ENCODE measurements around the gene CLEC3B.

CLEC3B gene

DNA sequence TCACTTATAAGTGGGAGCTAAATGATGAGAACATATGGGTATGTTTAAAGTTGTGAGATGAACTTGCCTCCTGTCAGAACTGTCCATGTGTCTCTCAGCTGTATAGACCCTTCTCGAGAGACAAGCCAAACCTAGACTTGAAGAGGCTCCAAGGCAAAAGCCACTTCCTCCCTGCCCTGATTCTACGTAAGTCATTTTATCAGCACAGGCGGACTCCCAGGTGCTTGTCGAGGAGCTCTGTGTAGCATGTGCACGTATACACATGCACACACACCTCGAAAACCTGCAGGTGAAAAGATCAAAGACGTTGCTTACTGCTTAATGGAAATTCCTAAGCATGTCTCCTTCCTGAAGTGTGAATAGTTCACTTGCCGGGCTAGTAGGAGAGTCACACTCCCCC lies 5.6 kb upstream of the CLEC3B start:
- no peaks in the 10 kb centered on the region for H3K79me2 ChIP-seq (ENCODE audit: insufficient read depth, low read length)
- no peak overlapping the region for H3K4me3 ChIP-seq (ENCODE audit: low read depth, low read length, poor library complexity, severe bottlenecking)

DNA sequence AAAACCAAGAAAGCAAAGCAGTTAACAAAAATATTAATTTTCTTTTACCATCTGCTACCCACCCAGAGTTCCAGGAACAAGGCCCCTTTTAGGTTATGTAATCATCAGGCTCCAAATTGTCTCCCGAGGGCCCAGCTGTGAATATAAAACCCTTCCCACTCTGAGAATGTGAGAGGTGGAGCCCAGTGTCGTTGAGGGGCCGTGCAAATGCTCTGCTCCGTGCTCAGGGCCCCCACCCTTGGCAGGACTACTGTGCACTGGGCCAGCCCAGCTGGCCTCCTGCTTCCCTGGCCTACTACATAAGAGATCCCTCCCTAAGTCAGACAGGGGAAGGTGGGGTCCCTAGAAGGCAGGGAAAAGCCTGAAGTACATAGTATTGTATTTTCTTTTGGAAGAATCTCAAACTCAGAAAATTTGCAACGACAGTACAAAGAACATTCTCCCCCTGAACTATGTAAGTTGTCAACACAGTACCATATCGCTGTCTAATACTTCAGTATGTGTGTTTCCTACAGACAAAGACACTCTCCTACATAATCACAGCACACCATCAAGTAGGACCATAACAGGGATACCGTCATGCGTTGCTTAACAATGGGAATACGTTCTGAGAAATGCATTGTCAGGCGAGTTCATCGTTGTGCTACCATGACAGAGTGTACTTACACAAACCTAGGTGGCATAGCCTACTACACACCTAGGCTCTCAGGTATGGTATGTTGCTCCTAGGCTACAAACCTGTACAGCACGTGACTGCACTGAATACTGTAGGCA lies 4.4 kb upstream of the CLEC3B start:
- TF ChIP-seq, protein P1, sequence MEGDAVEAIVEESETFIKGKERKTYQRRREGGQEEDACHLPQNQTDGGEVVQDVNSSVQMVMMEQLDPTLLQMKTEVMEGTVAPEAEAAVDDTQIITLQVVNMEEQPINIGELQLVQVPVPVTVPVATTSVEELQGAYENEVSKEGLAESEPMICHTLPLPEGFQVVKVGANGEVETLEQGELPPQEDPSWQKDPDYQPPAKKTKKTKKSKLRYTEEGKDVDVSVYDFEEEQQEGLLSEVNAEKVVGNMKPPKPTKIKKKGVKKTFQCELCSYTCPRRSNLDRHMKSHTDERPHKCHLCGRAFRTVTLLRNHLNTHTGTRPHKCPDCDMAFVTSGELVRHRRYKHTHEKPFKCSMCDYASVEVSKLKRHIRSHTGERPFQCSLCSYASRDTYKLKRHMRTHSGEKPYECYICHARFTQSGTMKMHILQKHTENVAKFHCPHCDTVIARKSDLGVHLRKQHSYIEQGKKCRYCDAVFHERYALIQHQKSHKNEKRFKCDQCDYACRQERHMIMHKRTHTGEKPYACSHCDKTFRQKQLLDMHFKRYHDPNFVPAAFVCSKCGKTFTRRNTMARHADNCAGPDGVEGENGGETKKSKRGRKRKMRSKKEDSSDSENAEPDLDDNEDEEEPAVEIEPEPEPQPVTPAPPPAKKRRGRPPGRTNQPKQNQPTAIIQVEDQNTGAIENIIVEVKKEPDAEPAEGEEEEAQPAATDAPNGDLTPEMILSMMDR (IDR thresholded peaks at IDR 0.05; ENCODE audit: low read length), result no peak
- TF ChIP-seq EZH2 (IDR thresholded peaks at IDR 0.05; ENCODE audit: borderline replicate concordance, low read length), result no peak
- Histone ChIP-seq H3K27me3 (ENCODE audit: insufficient read depth, low read length) (no peaks in the 10 kb centered on the region), H4K20me1 (ENCODE audit: insufficient read depth, low read length) (no peaks in the 10 kb centered on the region), H3F3A (ENCODE audit: insufficient read depth, low read length) (no peaks in the 10 kb centered on the region), H3K9me2 (ENCODE audit: low read depth, low read length) (no peaks in the 10 kb centered on the region), H3K27ac (ENCODE audit: low read depth, low read length, poor library complexity, severe bottlenecking) (no peak overlapping the region), H3K9ac (ENCODE audit: low read length) (no peak overlapping the region), H3K79me2 (ENCODE audit: insufficient read depth, low read length) (no peaks in the 10 kb centered on the region), H3K4me2 (ENCODE audit: low read length) (no peak overlapping the region), H2AFZ (ENCODE audit: low read length) (no peak overlapping the region), H3K9me3 (ENCODE audit: low read length) (no peaks in the 10 kb centered on the region), H3K4me1 (ENCODE audit: insufficient read depth, low read length, severe bottlenecking) (no peaks in the 10 kb centered on the region), H3K4me3 (ENCODE audit: low read depth, low read length, poor library complexity, severe bottlenecking) (no peak overlapping the region), H3K36me3 (ENCODE audit: insufficient read depth, low read length) (no peaks in the 10 kb centered on the region)

More for the DNA sequence above, 5.6 kb upstream of the CLEC3B start:
- Histone ChIP-seq H3K9me2 (ENCODE audit: low read depth, low read length) (no peaks in the 10 kb centered on the region), H3K36me3 (ENCODE audit: insufficient read depth, low read length) (peaks cover 4% of the 10 kb centered on the region; the same call in 1 of the 2 replicates), H2AFZ (ENCODE audit: low read length) (no peak overlapping the region), H4K20me1 (ENCODE audit: insufficient read depth, low read length) (no peaks in the 10 kb centered on the region), H3K9me3 (ENCODE audit: low read length) (no peaks in the 10 kb centered on the region), H3K4me1 (ENCODE audit: insufficient read depth, low read length, severe bottlenecking) (no peaks in the 10 kb centered on the region), H3K9ac (ENCODE audit: low read length) (no peak overlapping the region), H3K4me2 (ENCODE audit: low read length) (no peak overlapping the region), H3K27me3 (ENCODE audit: insufficient read depth, low read length) (no peaks in the 10 kb centered on the region), H3K27ac (ENCODE audit: low read depth, low read length, poor library complexity, severe bottlenecking) (no peak overlapping the region), H3F3A (ENCODE audit: insufficient read depth, low read length) (no peaks in the 10 kb centered on the region)
- TF ChIP-seq, protein P1 (IDR thresholded peaks at IDR 0.05; ENCODE audit: low read length), result no peak
- TF ChIP-seq EZH2 (IDR thresholded peaks at IDR 0.05; ENCODE audit: borderline replicate concordance, low read length), result no peak

DNA sequence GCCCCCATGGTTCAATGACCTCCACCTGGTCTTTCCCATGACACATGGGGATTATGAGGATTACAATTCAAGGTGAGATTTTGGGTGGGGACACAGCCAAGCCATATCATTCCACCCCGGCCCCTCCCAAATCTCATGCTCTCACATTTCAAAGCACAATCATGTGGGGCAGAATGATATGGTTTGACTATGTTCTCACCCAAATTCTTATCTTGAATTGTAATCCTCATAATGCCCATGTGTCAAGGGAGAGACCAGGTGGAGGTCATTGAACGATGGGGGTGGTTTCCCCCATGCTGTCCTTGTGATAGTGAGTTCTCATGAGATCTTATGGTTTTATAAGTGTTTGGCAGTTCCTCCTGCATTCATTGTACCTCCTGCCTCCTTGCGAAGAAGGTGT lies 2.4 kb upstream of the CLEC3B start:
- no peak for TF ChIP-seq EZH2 (IDR thresholded peaks at IDR 0.05; ENCODE audit: borderline replicate concordance, low read length)
- H3K9ac ChIP-seq (ENCODE audit: low read length), result no peak overlapping the region
- no peak overlapping the region for H3K4me2 ChIP-seq (ENCODE audit: low read length)
- H3K79me2 ChIP-seq (ENCODE audit: insufficient read depth, low read length), result no peaks in the 10 kb centered on the region
- H3K27ac ChIP-seq (ENCODE audit: low read depth, low read length, poor library complexity, severe bottlenecking), result no peak overlapping the region
- no peak overlapping the region for H3K4me3 ChIP-seq (ENCODE audit: low read depth, low read length, poor library complexity, severe bottlenecking)
- H2AFZ ChIP-seq (ENCODE audit: low read length), result no peak overlapping the region
- H4K20me1 ChIP-seq (ENCODE audit: insufficient read depth, low read length), result no peaks in the 10 kb centered on the region
- H3K9me2 ChIP-seq (ENCODE audit: low read depth, low read length), result no peaks in the 10 kb centered on the region
- H3K27me3 ChIP-seq (ENCODE audit: insufficient read depth, low read length), result no peaks in the 10 kb centered on the region
- H3K4me1 ChIP-seq (ENCODE audit: insufficient read depth, low read length, severe bottlenecking), result no peaks in the 10 kb centered on the region
- H3F3A ChIP-seq (ENCODE audit: insufficient read depth, low read length), result no peaks in the 10 kb centered on the region
- H3K9me3 ChIP-seq (ENCODE audit: low read length), result no peaks in the 10 kb centered on the region
- H3K36me3 ChIP-seq (ENCODE audit: insufficient read depth, low read length), result no peaks in the 10 kb centered on the region
